OCI-LY3 (cell line): ENCODE results near the gene MFNG.
A peak's percentile ranks its signal among the peaks of the same experiment; 100 is the strongest.

Source experiments
- H2AFZ ChIP-seq: fragments of 200-600, 300-600 bp; shearing (Covaris generic); 2 replicates; pipeline ENCODE4 v1.6.0; 2014; ENCODE audit warnings: antibody characterized with exemption, low read depth, low read length
- H3K27ac ChIP-seq: fragments of 200-600, 300-600 bp; sonication (generic); 2 replicates; pipeline ENCODE4 v1.5.1; 2014; ENCODE audit warnings: mild to moderate bottlenecking, low read length, moderate library complexity, mixed read lengths
- H3K27me3 ChIP-seq: fragments of 200-600, 300-600 bp; sonication (generic); 2 replicates; pipeline ENCODE4 v1.6.1; 2014; ENCODE audit warnings: low read depth, low read length, mixed read lengths
- H3K36me3 ChIP-seq: fragments of 200-600, 300-600 bp; sonication (generic); replicated peaks from 2 replicates; pipeline ENCODE3; 2014; ENCODE audit warnings: low read depth, low read length, mixed read lengths
- H3K4me1 ChIP-seq: fragments of 300-600, 200-600 bp; sonication (generic); 2 replicates; pipeline ENCODE4 v1.6.1; 2014; ENCODE audit warnings: low read length, mixed read lengths
- H3K4me2 ChIP-seq: fragments of 200-600, 300-600 bp; sonication (generic); 2 replicates; pipeline ENCODE4 v1.6.1; 2014; ENCODE audit warnings: low read length, mixed read lengths
- H3K4me3 ChIP-seq: fragments of 300-600, 200-600 bp; sonication (generic); 2 replicates; pipeline ENCODE4 v1.5.1; 2014; ENCODE audit warnings: antibody characterized with exemption, mild to moderate bottlenecking, low read length, moderate library complexity
- H3K79me2 ChIP-seq: fragments of 300-600, 200-600 bp; shearing (Covaris generic); 2 replicates; pipeline ENCODE4 v1.6.1; 2014; ENCODE audit warnings: mild to moderate bottlenecking, low read length, mixed read lengths
- H3K9ac ChIP-seq: fragments of 300-600, 200-600 bp; shearing (Covaris generic); 2 replicates; pipeline ENCODE4 v1.6.0; 2014; ENCODE audit warnings: mild to moderate bottlenecking, low read length, moderate library complexity
- H3K9me3 ChIP-seq: fragments of 200-600, 300-600 bp; shearing (Covaris generic); 2 replicates; pipeline ENCODE4 v1.6.1; 2014; ENCODE audit warnings: low read length, mixed read lengths; ENCODE audit not compliant: insufficient read depth
- H4K20me1 ChIP-seq: fragments of 200-600, 300-600 bp; sonication (generic); 2 replicates; pipeline ENCODE4 v1.6.1; 2016; ENCODE audit warnings: low read length, mixed read lengths; ENCODE audit not compliant: insufficient read depth
- EZH2phosphoT487 ChIP-seq: fragments of 200-600 bp; shearing (Covaris generic); IDR thresholded peaks from 2 replicates; pipeline ENCODE4 v1.6.1; 2018; ENCODE audit warnings: antibody characterized with exemption, mixed run types, low read depth
- TF ChIP-seq, protein P1 (sequence below): fragments of 200-600, 300-600 bp; sonication (generic); IDR thresholded peaks from 2 replicates; pipeline ENCODE4 v1.5.1; 2014; ENCODE audit warnings: antibody characterized with exemption, low read length, low read depth

Gene MFNG

DNA sequence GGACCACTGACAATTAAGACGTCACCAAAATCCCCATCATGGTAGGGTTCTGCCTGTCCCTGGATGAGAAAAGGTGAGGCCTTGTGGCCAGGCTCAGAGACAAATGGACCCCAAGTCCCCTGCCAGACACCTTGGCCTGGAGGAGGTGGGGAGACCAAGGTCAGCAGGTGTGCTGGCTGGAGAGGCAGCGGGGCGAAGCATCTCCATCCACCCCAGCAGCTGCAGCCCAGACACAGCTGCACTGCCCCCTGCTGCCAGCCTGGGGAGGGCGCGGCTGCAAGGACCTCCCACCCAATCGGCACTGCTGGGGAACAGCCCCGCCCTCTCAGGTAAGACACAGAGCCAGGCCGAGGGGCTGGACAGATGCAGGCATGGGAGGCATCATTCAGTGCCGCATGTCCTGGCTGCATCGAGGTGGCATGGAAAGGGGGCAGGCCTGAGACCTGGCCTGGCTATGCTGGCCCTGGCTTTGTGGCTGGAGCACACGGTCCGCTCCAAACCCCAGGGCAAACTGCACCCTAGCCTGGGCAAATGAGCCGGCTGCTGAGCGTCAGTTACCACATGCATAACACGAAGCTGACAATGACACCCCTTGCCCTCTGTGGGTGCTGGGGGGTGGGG lies 12.2 kb upstream of the MFNG start:
- H3K27me3 ChIP-seq = peaks cover 36% of the 10 kb centered on the region
- no peaks in the 10 kb centered on the region for H3K9me3 ChIP-seq
- H3K27ac ChIP-seq = no peak overlapping the region
- peak overlapping the region; percentile 52 for H3K4me2 ChIP-seq
- no peaks in the 10 kb centered on the region for H4K20me1 ChIP-seq
- H3K36me3 ChIP-seq = no peaks in the 10 kb centered on the region
- H3K79me2 ChIP-seq = no peaks in the 10 kb centered on the region
- H3K9ac ChIP-seq = no peak overlapping the region
- H3K4me1 ChIP-seq = peaks cover 20% of the 10 kb centered on the region
- no peak overlapping the region for H2AFZ ChIP-seq
- no peak overlapping the region for H3K4me3 ChIP-seq
- TF ChIP-seq, protein P1, sequence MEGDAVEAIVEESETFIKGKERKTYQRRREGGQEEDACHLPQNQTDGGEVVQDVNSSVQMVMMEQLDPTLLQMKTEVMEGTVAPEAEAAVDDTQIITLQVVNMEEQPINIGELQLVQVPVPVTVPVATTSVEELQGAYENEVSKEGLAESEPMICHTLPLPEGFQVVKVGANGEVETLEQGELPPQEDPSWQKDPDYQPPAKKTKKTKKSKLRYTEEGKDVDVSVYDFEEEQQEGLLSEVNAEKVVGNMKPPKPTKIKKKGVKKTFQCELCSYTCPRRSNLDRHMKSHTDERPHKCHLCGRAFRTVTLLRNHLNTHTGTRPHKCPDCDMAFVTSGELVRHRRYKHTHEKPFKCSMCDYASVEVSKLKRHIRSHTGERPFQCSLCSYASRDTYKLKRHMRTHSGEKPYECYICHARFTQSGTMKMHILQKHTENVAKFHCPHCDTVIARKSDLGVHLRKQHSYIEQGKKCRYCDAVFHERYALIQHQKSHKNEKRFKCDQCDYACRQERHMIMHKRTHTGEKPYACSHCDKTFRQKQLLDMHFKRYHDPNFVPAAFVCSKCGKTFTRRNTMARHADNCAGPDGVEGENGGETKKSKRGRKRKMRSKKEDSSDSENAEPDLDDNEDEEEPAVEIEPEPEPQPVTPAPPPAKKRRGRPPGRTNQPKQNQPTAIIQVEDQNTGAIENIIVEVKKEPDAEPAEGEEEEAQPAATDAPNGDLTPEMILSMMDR = peak; percentile 89
- no peak for TF ChIP-seq EZH2phosphoT487

DNA sequence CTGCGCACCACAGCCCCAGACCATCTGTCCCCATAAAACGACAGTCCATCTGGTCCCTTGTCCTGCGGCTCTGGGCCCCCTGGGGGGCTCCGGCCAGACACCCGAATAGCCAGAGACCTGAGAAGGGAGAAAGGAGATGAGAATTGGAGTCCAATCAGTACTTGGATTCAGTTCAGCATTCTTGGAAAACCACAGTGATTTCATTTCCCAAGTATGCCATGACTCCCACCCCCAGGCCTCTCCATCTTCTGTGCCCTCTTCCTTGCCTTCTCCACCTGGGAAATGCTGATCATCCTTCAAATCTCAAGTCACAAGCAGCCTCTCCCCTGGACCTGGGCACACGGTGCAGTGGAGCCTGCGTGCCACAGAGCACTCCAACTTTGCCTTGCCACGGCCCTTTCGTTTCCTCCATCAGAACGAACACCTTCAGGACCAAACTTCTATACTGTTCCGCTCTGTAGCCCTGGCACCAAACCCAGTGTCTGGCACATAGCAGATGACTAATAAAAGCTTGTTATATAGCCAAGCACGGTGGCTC lies 10.9 kb upstream of the MFNG start:
- no peak overlapping the region for H3K4me2 ChIP-seq
- H3K79me2 ChIP-seq = no peaks in the 10 kb centered on the region
- no peak overlapping the region for H3K9ac ChIP-seq
- peaks cover 36% of the 10 kb centered on the region for H3K27me3 ChIP-seq
- no peak overlapping the region for H3K27ac ChIP-seq
- no peaks in the 10 kb centered on the region for H3K9me3 ChIP-seq
- H4K20me1 ChIP-seq = no peaks in the 10 kb centered on the region
- H3K36me3 ChIP-seq = no peaks in the 10 kb centered on the region
- no peak overlapping the region for H2AFZ ChIP-seq
- H3K4me1 ChIP-seq = peaks cover 26% of the 10 kb centered on the region
- no peak overlapping the region for H3K4me3 ChIP-seq
- TF ChIP-seq EZH2phosphoT487 = no peak
- TF ChIP-seq, protein P1 = no peak

DNA sequence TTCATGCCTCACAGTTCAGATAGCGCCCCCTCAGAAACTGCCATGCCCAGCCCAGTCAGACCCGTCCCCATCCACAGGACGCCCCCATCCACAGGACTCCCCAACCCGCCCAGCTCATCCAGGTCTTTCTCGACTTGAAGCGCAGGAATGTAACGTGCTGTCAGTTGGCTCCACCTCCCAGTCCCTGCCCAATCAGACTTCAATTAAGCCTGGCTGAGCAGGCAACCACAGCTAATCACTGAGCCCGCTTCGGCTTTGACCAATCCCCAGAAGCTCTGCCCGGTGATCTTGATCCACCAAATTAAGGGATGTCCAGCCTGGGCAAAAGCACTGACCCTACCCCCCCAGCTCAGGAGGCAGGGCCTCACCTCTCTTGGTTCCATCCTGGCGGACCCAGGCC lies 10.5 kb upstream of the MFNG start:
- no peak overlapping the region for H3K4me3 ChIP-seq
- H3K9ac ChIP-seq = no peak overlapping the region
- H3K9me3 ChIP-seq = no peaks in the 10 kb centered on the region
- TF ChIP-seq EZH2phosphoT487 = no peak
- TF ChIP-seq, protein P1 = no peak
- H4K20me1 ChIP-seq = no peaks in the 10 kb centered on the region
- no peaks in the 10 kb centered on the region for H3K79me2 ChIP-seq
- peaks cover 28% of the 10 kb centered on the region for H3K4me1 ChIP-seq
- no peak overlapping the region for H3K4me2 ChIP-seq
- no peaks in the 10 kb centered on the region for H3K36me3 ChIP-seq
- H2AFZ ChIP-seq = no peak overlapping the region
- H3K27me3 ChIP-seq = peaks cover 36% of the 10 kb centered on the region
- H3K27ac ChIP-seq = no peak overlapping the region

DNA sequence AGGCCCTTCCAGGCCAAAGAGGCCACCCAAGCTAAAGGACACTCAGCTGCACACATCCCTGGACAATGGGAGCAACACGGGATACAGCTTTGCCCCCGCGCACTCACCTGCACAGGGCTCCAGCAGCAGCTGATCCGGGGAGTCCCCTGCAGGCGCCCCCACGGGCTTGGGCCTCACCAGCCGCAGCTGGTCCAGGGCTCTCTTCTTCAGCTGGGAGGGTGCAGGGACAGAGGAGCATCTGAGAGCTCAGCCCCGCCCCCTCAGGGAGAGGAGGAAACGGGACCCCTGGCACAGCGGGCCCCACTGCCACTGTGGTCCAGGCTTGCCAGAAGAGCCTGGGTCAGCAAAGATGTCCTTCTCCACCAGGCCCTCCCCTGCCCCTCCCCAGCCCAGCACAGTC lies 7.8 kb upstream of the MFNG start:
- H3K27ac ChIP-seq = no peak overlapping the region
- no peak overlapping the region for H3K9ac ChIP-seq
- no peaks in the 10 kb centered on the region for H3K9me3 ChIP-seq
- H3K4me3 ChIP-seq = no peak overlapping the region
- TF ChIP-seq, protein P1 = no peak
- TF ChIP-seq EZH2phosphoT487 = no peak
- no peaks in the 10 kb centered on the region for H3K79me2 ChIP-seq
- peak overlapping the region; percentile 31 for H3K4me2 ChIP-seq
- H4K20me1 ChIP-seq = no peaks in the 10 kb centered on the region
- H2AFZ ChIP-seq = no peak overlapping the region
- H3K36me3 ChIP-seq = no peaks in the 10 kb centered on the region
- H3K4me1 ChIP-seq = peaks cover 29% of the 10 kb centered on the region
- H3K27me3 ChIP-seq = peaks cover 13% of the 10 kb centered on the region
